ENCODE data around the gene NCKIPSD.

The NCKIPSD gene

DNA sequence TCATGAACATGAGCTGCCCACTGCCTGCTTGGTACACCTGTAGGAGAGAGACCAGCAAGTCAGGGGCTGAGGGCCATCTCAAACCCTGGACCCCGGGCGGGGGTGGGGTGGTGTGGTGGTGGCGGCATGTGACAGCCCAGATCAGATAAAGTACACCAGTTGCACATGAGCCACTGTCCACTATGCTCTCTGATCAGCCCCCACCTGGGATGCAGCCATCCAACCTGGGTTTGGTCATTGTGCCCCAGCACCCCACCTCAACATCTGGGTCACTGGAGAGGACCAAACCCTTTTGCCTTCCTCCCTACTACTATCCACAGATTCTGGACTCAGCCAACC, 3.0 kb upstream of the NCKIPSD start:
- TF ChIP-seq CTCF (IDR thresholded peaks at IDR 0.05; ENCODE audit: low read length) (no peak), EZH2phosphoT487 (IDR thresholded peaks at IDR 0.05; ENCODE audit: low read length) (no peak), EZH2 (optimal IDR thresholded peaks at IDR 0.05; ENCODE audit: low read depth, low read length) (no peak)
- Histone ChIP-seq H3F3A (ENCODE audit: insufficient read depth, low read length) (peaks cover 4% of the 10 kb centered on the region), H3K4me1 (ENCODE audit: low read length) (peaks cover 5% of the 10 kb centered on the region; the same call in 1 of the 2 replicates), H3K36me3 (replicated peaks; ENCODE audit: insufficient read depth, low read length) (no peaks in the 10 kb centered on the region; the same call in 1 of the 2 replicates), H3K9me3 (replicated peaks; ENCODE audit: insufficient read depth, low read length) (no peaks in the 10 kb centered on the region), H3K9me2 (replicated peaks; ENCODE audit: insufficient read depth, low read length) (no peaks in the 10 kb centered on the region), H3K79me2 (ENCODE audit: low read length) (peaks cover 17% of the 10 kb centered on the region), H3K4me2 (ENCODE audit: low read depth, low read length) (no peak overlapping the region), H4K20me1 (ENCODE audit: insufficient read depth, low read length) (no peaks in the 10 kb centered on the region), H2AFZ (ENCODE audit: low read length) (no peak overlapping the region), H3K27me3 (replicated peaks; ENCODE audit: insufficient read depth, low read length) (no peaks in the 10 kb centered on the region), H3K9ac (ENCODE audit: low read length) (no peak overlapping the region), H3K27ac (ENCODE audit: low read length) (no peak overlapping the region), H3K4me3 (ENCODE audit: low read length) (no peak overlapping the region)
- DNase-seq, result no peak

DNA sequence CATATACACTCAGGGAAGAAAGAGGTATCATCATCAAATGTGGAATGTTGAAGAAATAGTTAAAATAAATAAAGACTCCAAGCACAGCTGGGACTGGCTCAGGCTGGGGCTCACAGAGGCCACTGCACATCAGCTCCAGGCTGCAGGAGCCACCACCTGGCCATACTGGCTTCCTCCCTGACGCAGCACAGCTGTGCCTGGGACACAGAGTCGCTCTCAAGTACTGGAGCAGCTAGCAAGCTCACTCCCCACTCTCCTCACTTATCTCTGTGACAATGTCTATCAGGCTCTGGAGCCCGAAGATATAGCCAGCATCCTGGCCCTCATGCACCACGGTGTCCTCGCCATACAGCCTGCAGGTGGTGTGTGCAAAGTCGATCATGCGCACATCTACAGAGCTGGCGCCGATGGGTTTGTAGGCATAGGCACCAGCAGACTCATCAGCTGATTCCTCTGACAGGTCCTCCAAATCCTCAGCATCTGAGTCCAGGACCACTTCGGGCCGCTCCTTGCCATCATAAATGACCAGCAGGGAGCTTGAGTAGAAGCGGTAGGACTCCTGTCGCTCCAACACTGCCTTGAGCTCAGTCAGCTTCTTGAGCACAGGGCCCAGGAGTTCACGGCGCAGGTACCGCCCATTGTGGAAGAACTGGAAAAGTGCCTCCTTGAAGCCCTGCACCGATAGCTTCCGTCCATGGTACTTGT, 2.5 kb upstream of the NCKIPSD start:
- no peak overlapping the region for H3K9ac ChIP-seq (ENCODE audit: low read length)

DNA sequence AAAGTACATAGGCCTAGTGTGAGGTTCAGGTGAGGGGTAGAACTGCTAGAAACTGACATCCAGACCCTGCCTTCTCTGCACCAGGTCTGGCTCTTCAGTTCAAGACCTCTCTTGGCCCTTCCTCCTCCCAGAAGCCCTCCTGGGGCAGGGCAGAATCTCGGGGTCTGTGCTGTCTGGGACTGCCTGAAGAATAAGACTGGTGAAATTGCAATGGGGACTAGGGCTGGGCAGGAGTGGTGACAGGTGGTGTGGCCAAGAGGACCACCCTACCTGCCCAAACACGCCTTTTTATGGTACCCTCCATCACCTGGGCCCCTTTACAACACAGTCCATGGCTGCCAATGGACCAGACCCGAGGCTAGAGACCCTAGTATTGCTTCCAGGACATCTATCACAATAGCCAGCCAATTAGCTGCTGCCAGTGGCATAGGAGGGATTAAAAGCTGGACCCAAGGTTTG, 1.5 kb upstream of the NCKIPSD start:
- Histone ChIP-seq H2AFZ (ENCODE audit: low read length) (no peak overlapping the region), H3K4me3 (ENCODE audit: low read length) (no peak overlapping the region), H3K79me2 (ENCODE audit: low read length) (peaks cover 28% of the 10 kb centered on the region), H3K27ac (ENCODE audit: low read length) (no peak overlapping the region), H3K9me2 (replicated peaks; ENCODE audit: insufficient read depth, low read length) (no peaks in the 10 kb centered on the region), H3F3A (ENCODE audit: insufficient read depth, low read length) (peaks cover 4% of the 10 kb centered on the region), H3K9ac (ENCODE audit: low read length) (no peak overlapping the region), H3K4me1 (ENCODE audit: low read length) (peaks cover 5% of the 10 kb centered on the region; the same call in 1 of the 2 replicates), H3K27me3 (replicated peaks; ENCODE audit: insufficient read depth, low read length) (no peaks in the 10 kb centered on the region), H3K36me3 (replicated peaks; ENCODE audit: insufficient read depth, low read length) (no peaks in the 10 kb centered on the region; the same call in 1 of the 2 replicates), H4K20me1 (ENCODE audit: insufficient read depth, low read length) (no peaks in the 10 kb centered on the region), H3K9me3 (replicated peaks; ENCODE audit: insufficient read depth, low read length) (no peaks in the 10 kb centered on the region), H3K4me2 (ENCODE audit: low read depth, low read length) (no peak overlapping the region)
- DNase-seq, result no peak
- TF ChIP-seq EZH2phosphoT487 (IDR thresholded peaks at IDR 0.05; ENCODE audit: low read length) (no peak), CTCF (IDR thresholded peaks at IDR 0.05; ENCODE audit: low read length) (no peak), EZH2 (optimal IDR thresholded peaks at IDR 0.05; ENCODE audit: low read depth, low read length) (no peak)

More for the DNA sequence above, 2.5 kb upstream of the NCKIPSD start:
- H3K4me1 ChIP-seq (ENCODE audit: low read length), result peaks cover 5% of the 10 kb centered on the region; the same call in 1 of the 2 replicates
- H3K79me2 ChIP-seq (ENCODE audit: low read length), result peaks cover 22% of the 10 kb centered on the region
- H3K9me2 ChIP-seq (replicated peaks; ENCODE audit: insufficient read depth, low read length), result no peaks in the 10 kb centered on the region
- DNase-seq, result no peak
- H3K27me3 ChIP-seq (replicated peaks; ENCODE audit: insufficient read depth, low read length), result no peaks in the 10 kb centered on the region
- H3K27ac ChIP-seq (ENCODE audit: low read length), result no peak overlapping the region
- no peak overlapping the region for H3K4me3 ChIP-seq (ENCODE audit: low read length)
- no peaks in the 10 kb centered on the region for H3K9me3 ChIP-seq (replicated peaks; ENCODE audit: insufficient read depth, low read length)
- H3F3A ChIP-seq (ENCODE audit: insufficient read depth, low read length), result peaks cover 4% of the 10 kb centered on the region
- H3K36me3 ChIP-seq (replicated peaks; ENCODE audit: insufficient read depth, low read length), result no peaks in the 10 kb centered on the region; the same call in 1 of the 2 replicates
- no peak overlapping the region for H3K4me2 ChIP-seq (ENCODE audit: low read depth, low read length)
- H4K20me1 ChIP-seq (ENCODE audit: insufficient read depth, low read length), result no peaks in the 10 kb centered on the region
- TF ChIP-seq EZH2phosphoT487 (IDR thresholded peaks at IDR 0.05; ENCODE audit: low read length) (no peak), EZH2 (optimal IDR thresholded peaks at IDR 0.05; ENCODE audit: low read depth, low read length) (no peak), CTCF (IDR thresholded peaks at IDR 0.05; ENCODE audit: low read length) (no peak)
- no peak overlapping the region for H2AFZ ChIP-seq (ENCODE audit: low read length)
